ENCODE measurements around the gene GLOD4. TPM values are rescaled to one million over a fixed set of nuclear protein-coding genes. Genes with fewer than 3 reads are reported as not detected.

The GLOD4 gene
- total and polyA plus RNA-seq, 11 donors = 14.0 to 39.7 (median 25.4) TPM

GRCh38 chr17:801660-802059 lies 19.6 kb upstream of the GLOD4 start:
- 87 to 93% (median 89%) methylated on average over 5 to 6 of the region's 6 CpGs for WGBS, 4 donors
- Histone ChIP-seq H3K27ac (no peak overlapping the region), H3K4me3 (no peak overlapping the region), H3K4me1 (peaks cover 0 to 10% (median 0%) of the 10 kb centered on the region in 12 donors), H3K9me3 (no peaks in the 10 kb centered on the region), H3K27me3 (no peaks in the 10 kb centered on the region), H3K36me3 (peaks cover 0 to 16% (median 4%) of the 10 kb centered on the region in 9 donors)
- ATAC-seq (no peak), DNase-seq (no peak)
- TF ChIP-seq, protein P1, sequence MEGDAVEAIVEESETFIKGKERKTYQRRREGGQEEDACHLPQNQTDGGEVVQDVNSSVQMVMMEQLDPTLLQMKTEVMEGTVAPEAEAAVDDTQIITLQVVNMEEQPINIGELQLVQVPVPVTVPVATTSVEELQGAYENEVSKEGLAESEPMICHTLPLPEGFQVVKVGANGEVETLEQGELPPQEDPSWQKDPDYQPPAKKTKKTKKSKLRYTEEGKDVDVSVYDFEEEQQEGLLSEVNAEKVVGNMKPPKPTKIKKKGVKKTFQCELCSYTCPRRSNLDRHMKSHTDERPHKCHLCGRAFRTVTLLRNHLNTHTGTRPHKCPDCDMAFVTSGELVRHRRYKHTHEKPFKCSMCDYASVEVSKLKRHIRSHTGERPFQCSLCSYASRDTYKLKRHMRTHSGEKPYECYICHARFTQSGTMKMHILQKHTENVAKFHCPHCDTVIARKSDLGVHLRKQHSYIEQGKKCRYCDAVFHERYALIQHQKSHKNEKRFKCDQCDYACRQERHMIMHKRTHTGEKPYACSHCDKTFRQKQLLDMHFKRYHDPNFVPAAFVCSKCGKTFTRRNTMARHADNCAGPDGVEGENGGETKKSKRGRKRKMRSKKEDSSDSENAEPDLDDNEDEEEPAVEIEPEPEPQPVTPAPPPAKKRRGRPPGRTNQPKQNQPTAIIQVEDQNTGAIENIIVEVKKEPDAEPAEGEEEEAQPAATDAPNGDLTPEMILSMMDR (IDR thresholded peaks at IDR 0.05) = no peak
- no peak for TF ChIP-seq POLR2A (IDR thresholded peaks at IDR 0.05)
- intact Hi-C loops (cut with DNase I) = no loop called here

DNA sequence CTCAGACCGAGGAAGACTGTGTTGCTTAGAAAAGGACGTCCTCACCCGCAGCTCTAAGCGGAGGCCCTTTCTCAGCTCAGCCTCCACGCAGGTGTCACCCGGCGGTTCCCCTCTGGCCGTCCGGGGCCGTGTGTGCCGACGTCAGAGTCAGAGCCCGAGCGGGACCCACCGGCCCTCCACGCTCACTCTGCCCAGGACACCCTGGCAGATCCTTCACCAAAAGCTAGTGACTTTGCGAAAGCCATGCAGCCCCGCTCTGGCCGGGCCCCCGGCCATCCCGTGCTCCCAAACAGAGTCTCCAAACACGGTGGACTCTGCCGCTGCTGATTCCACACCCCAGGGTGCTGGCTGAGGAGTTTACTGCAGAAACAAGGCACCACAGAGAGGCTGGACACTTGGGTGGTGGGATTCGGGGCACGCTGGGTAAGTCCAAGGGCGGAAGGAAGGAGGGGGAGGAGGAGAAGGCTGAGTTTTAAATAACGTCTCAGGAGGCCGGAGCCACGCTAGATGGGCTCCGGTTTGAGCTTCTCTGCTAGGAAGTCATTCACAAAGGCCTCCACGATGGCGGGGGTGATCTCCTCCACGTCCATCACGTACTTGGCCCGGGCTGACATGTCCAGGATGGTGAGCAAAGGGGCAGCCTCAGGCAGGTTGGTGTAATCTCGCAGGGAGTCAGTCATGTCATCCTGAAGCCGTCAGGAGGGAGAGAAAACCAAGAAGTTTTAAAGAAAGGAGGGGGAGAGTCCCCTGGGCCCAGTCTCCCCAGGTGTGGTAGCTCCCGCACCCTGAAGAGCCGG lies 18.6 kb upstream of the GLOD4 start:
- Histone ChIP-seq H3K4me1 (peaks cover 0 to 16% (median 0%) of the 10 kb centered on the region in 12 donors), H3K27ac (no peak overlapping the region), H3K9me3 (no peaks in the 10 kb centered on the region), H3K27me3 (no peaks in the 10 kb centered on the region), H3K4me3 (no peak overlapping the region), H3K36me3 (peaks cover 0 to 16% (median 4%) of the 10 kb centered on the region in 9 donors)
- WGBS, 4 donors = 90 to 93% (median 93%) methylated on average over 31 to 39 of the region's 39 CpGs
- DNase-seq (peak in 1 of 5 donors; percentile 20), ATAC-seq (no peak)
- intact Hi-C loops (cut with DNase I) = no loop called here
- TF ChIP-seq, protein P1 (IDR thresholded peaks at IDR 0.05) = no peak
- TF ChIP-seq POLR2A (IDR thresholded peaks at IDR 0.05) = no peak

DNA sequence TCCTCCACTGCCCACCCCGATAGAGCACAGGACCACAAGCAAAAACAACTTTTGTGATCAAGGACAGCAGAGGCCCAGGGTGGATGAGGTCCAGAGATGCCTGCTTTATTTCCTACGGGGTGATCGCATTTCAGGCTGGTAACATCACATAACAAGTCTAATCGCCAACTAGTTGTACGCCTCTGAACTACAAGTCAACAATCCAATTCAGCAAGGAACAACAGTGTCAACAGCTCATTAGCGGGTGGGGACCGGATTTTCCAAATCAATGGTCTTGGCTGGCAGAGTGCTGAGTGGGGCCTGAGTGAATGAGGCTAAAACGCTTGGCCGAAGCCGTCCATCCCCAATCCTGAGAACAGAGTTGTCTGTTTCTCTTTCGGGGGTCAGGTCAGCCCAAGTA lies 17.2 kb upstream of the GLOD4 start:
- ATAC-seq (no peak), DNase-seq (peak in 1 of 5 donors; percentile 18)
- no peaks in the 10 kb centered on the region for H3K27me3 ChIP-seq
- peaks cover 0 to 16% (median 4%) of the 10 kb centered on the region in 9 donors for H3K36me3 ChIP-seq
- TF ChIP-seq POLR2A (IDR thresholded peaks at IDR 0.05) = no peak
- TF ChIP-seq, protein P1 (IDR thresholded peaks at IDR 0.05) = no peak
- intact Hi-C loops (cut with DNase I) = loop anchor here in 7 of 10 donors (5.0 to 10.0 kb wide), 4 partner anchors 46 to 258 kb away; no protein-coding TSS in a partner anchor
- no peaks in the 10 kb centered on the region for H3K9me3 ChIP-seq
- no peak overlapping the region for H3K27ac ChIP-seq
- no peak overlapping the region for H3K4me3 ChIP-seq
- peaks cover 0 to 28% (median 10%) of the 10 kb centered on the region in 12 donors for H3K4me1 ChIP-seq
- 89 to 92% (median 91%) methylated on average over 10 to 11 of the region's 11 CpGs for WGBS, 4 donors

DNA sequence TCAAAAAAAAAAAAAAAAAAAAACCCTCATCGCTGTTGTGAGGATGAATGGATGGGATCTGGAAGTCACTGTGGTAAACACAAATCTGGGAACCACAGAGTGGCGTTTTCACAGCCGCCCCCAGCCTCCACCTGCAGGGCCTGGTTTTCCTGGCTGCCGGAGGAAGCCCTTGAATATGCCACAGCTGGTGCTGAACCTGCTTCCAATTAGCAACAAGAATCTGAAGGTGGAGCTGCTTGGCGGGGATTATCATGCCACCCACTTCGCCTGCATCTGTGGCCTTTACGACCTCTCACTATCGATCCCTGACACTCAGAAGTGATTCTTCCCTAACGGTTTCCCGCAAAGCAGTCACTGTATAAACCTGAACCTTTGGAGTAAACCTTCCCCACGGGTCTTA lies 16.2 kb upstream of the GLOD4 start:
- TF ChIP-seq POLR2A (IDR thresholded peaks at IDR 0.05) = no peak
- TF ChIP-seq, protein P1 (IDR thresholded peaks at IDR 0.05) = no peak
- Histone ChIP-seq H3K27me3 (no peaks in the 10 kb centered on the region), H3K9me3 (no peaks in the 10 kb centered on the region), H3K36me3 (peaks cover 0 to 10% (median 4%) of the 10 kb centered on the region in 9 donors), H3K27ac (peak overlapping the region in 1 of 12 donors; percentile 38), H3K4me1 (peaks cover 0 to 30% (median 10%) of the 10 kb centered on the region in 12 donors), H3K4me3 (no peak overlapping the region)
- no peak for DNase-seq
- intact Hi-C loops (cut with DNase I) = loop anchor here in 7 of 10 donors (5.0 to 10.0 kb wide), 4 partner anchors 47 to 259 kb away; no protein-coding TSS in a partner anchor
- 86 to 94% (median 89%) methylated on average over 11 of the region's 11 CpGs for WGBS, 4 donors
- no peak for ATAC-seq
